NCI-H460 (cell line): ENCODE results near the gene TOR2A. TPM values are rescaled to one million over a fixed set of nuclear protein-coding genes. Genes with fewer than 3 reads are reported as not detected.

Source experiments
- DNase-seq: peaks from one replicate; pipeline ENCODE4 v3.0.0-alpha.2; 2016; ENCODE audit warnings: low read depth; ENCODE audit errors: extremely low read depth
- total RNA-seq: library from RNA; depleted of rRNA; stranded (reverse); fragments of >200 nt; shearing (Covaris generic); gene quantifications from 2 replicates; pipeline ENCODE4 v1.2.3, GENCODE V29; 2014

The TOR2A gene
- total RNA-seq, 1 experiment from 2014 or later, result 8.9 TPM

- DNase-seq, result no peak
Measured at GRCh38 chr9:127722055-127722745, 12.9 kb downstream of the TOR2A start.

DNA sequence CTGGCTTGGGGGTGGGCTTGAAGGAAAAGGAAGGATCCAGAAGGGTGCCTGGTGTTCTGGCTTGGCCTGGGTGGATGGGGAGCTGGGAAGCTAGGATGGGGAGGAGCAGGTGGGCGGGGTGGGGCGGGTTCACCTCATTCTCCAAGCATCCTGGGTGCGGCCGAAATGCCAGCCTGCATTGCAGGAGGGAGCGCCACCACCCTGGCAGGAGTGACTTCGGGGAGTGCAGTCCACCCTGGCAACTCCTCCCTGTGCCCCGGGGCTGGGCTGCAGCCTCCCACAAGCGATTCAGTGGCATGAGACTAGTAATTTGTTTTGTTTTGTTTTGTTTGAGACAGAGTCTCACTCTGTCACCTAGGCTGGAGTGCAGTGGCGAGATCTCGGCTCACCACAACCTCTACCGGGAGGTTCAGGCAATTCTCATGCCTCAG is 13.7 kb downstream of the TOR2A start:
- DNase-seq, result no peak

DNA sequence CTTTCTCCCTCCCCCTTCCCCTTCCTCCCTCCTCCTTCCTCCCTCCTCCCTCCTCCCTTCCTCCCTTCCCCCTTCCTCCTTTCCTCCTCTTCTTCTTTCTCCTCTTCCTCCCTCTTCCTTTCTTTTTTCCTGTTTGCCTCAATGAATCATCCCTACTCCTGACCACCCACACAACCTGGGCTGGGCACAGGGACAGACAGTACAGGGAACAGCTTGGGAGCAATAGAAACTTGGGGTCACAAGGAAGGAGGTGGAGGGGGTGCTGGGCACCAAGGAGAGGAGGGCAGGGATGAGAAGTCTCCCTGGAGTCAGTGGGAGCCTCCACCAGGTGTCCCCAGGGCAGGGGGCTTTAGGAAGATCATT is 14.2 kb downstream of the TOR2A start:
- no peak for DNase-seq

- DNase-seq, result no peak
Measured at GRCh38 chr9:127720031-127720864, 14.8 kb downstream of the TOR2A start.

GRCh38 chr9:127717766-127718165 is 17.3 kb downstream of the TOR2A start:
- DNase-seq, result no peak

GRCh38 chr9:127716412-127716811 is 18.7 kb downstream of the TOR2A start:
- no peak for DNase-seq

- DNase-seq, result peak; percentile 96
Measured at GRCh38 chr9:127715470-127716337, 19.4 kb downstream of the TOR2A start, which contains the start of the genes PTRH1 and TTC16. TSS of gene PTRH1 (minus strand) at chr9:127715663. CDS start at chr9:127715639, 24 bp downstream. TSS of gene TTC16 (plus strand) at chr9:127716079. CDS start at chr9:127716146, 67 bp downstream.

DNA sequence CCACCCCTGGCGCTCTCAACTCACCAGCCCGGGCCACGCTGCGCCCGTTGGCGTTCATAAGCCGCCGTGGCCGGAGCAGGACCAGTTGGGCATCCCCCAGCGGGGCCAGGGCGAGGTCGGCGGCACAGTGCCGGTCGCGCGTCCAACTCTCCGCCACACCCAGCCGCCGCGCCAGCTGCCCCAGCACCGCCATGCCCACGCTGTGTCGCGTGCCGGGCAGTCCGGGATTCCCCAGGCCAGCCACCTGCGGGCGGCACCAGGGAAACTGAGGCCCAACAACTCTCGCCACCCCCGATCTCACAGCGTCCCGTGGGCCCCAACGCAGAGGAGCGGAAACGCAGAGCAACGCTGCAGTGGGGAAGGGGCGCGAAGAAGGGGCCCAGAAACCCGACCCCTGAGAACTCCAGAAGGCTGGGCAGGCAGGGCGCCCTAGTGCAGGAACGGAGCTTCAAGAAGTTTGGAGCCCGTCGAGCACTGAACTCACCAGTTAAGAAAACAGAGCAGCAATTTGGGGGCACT is 20.1 kb downstream of the TOR2A start:
- DNase-seq, result no peak

GRCh38 chr9:127714020-127714750 is 20.9 kb downstream of the TOR2A start:
- no peak for DNase-seq

GRCh38 chr9:127712867-127713266 is 22.2 kb downstream of the TOR2A start:
- no peak for DNase-seq

DNA sequence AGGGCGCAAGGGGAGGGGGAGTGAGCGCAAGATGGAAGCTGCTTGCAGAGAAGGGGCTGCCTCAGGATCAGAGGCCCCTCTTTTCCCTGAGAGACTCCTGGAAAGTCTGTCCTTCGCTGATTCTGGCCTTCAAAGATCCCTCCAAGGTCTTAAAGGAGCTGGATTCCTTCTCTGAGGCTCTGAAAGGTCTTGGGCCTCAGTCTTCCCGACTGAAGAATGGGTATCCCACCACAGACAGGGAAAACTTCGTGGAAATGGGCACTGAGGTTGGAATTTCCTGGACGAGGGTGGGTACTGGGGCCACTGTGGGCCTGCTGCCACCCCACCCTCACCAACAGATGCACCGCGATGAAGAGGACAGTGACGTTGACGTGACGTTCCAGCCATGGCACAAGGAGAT is 22.7 kb downstream of the TOR2A start:
- no peak for DNase-seq

- DNase-seq, result no peak
Measured at GRCh38 chr9:127711831-127712274, 23.2 kb downstream of the TOR2A start.

GRCh38 chr9:127711226-127711701 is 23.8 kb downstream of the TOR2A start:
- DNase-seq, result no peak

DNA sequence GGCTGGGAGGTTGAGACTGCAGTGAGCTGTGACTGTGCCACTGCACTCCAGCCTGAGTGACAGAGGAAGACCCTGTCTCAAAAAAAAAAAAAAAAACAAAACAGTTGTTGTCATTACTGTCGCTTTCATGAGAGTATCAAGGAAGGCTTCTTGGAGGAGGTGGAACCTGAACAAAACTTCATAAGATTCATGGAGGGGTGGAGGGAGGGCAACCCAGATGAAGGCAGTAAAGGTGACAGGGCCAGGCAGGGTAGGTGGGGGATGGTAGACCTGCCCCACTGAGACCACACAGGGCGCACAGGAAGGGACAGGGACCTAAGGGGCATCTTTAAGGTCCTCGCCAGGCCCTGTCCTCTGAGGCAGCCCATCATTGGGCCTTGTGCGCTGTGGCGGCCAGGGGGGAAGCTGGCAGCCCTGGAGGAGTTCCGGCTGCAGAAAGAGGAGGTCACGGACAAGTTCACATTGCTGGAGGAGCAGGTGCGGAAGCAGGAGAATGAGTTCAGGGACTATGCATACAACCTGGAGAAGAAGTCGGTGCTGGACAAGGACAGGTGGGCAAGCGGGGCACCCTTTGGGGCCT is 24.8 kb downstream of the TOR2A start:
- DNase-seq, result no peak

DNA sequence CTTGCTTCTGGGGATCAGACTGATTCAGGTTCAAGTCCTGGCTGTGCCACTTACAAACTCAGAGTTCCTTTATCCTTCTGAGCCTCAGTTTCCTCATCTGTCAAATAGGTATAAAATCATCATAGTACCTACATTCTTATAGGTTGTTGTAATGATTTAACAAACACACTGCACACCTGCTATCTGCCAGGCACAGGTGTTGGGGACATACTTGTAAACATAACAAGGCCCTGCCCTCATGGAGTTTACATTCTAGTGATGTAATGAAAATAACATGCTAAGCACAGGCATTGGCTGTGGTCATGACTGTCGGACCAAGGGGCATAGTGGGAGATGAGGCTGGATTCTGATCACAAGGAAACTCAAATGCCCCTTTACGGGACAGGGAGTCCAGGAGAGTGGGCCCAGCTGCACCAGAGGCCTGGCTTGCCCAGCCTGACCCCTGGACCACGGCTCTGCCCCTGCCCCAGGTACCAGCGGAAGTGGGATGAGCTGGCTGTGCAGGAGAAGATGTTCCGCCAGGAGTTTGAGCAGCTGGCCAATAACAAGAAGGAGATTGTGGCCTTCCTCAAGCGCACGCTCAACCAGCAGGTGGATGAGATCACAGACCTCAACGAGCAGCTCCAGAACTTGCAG is 26.0 kb downstream of the TOR2A start:
- no peak for DNase-seq

DNA sequence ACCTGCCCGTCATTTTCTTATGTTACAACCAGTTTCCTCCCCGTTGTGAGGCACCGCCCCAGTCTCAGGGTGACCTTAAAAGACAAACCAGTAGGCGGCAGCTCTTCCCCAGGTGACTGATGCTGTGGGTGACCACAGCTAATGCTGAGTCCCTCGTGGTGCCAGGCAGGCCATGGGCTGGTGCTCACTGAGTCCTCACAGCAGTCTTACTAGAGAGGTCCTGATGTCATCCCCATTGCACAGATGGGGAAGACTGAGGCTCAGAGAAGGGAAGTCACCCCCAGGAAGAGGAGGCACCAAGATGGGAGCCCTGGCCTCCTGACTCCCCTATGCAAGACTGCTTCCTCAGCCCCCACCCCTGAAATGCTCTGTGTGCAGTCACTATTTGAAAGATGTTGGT is 27.3 kb downstream of the TOR2A start:
- no peak for DNase-seq

GRCh38 chr9:127706836-127707241 is 28.3 kb downstream of the TOR2A start, which contains the start of gene CFAP157:
TSS of gene CFAP157 (plus strand) at chr9:127706988. CDS start at chr9:127707032, 44 bp downstream.
- DNase-seq, result no peak

DNA sequence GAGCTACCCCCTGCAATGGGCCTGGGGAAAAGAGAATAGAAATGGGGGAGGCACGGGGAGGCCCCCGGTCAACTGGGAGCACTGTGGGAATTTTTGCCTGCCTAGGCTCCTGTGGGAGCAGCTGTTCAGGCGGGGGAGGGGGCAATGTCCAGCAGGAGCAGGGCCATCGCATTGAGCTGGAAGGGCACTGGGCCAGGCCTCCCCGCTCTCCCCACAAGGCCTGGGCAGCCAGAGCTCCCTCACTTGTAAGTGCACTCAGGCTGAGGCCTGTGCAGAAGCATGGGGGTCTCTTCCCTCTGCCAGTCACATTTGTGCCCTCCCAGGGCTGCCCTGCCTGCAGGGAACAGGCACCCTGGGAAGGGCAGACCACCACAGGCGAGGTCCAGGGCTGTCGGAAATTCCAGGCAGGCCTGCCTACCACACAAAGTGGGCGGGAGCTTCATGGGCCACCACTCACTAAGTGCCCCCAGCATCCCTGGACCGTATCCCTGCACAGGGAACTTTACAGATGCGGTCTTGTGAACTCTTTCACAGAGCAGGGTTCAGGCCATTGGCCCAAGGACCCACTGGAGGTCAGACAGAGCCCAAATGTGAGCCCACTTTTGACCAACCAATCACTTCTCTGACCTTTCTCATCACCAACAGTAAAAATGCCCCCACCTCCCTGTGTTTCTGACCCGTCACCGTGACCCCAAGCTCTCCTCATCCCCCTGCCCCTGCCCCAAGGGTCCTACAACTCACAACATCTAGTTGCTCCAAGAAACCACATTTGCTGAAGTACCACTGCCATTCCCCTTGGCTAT is 29.3 kb downstream of the TOR2A start:
- DNase-seq, result no peak
